ENCODE measurements around the gene QARS1.

Gene QARS1

GRCh38 chr3:49054344-49054862 is 50.2 kb downstream of the QARS1 start:
- no peak for DNase-seq (ENCODE audit: low read depth in 3 of 3)

GRCh38 chr3:49053543-49053942 is 51.0 kb downstream of the QARS1 start:
- no peak for DNase-seq (ENCODE audit: low read depth in 3 of 3)
